Measurements from ENCODE around the gene COL27A1.

Gene COL27A1

DNA sequence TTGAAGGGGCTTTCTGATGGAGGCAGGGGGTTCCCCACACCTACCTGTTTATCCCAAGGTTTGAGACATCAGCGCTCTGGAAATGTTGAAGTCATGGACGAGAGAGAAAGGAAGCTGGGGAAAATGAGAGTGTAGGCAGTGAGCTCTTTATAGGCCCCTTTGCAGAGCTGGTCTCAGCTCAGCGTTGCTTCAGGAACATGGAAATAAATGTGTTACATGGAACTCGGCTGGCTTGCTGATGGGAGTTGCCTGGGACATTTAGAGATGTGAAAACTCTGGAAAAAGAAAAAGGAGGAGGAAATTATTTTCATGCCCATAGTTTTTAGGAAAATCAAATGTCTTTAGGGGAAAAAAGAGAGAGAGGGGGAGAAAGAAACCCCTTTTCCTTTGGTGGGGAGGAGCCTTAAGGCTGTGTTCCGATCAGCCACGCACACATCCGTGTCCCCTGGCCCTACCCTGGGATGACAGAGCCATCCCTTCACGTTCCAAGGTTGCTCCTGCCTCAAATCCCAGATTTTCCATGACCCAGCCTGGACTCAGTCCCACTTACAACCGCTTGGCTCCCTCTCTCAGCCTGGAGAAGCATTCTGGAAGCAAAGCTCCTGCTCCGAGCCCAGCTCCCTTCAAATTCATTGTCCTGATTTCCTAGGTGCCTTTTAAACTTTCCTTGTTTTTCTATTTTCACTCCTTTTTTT lies 78.3 kb downstream of the COL27A1 start:
- TF ChIP-seq, protein P1, sequence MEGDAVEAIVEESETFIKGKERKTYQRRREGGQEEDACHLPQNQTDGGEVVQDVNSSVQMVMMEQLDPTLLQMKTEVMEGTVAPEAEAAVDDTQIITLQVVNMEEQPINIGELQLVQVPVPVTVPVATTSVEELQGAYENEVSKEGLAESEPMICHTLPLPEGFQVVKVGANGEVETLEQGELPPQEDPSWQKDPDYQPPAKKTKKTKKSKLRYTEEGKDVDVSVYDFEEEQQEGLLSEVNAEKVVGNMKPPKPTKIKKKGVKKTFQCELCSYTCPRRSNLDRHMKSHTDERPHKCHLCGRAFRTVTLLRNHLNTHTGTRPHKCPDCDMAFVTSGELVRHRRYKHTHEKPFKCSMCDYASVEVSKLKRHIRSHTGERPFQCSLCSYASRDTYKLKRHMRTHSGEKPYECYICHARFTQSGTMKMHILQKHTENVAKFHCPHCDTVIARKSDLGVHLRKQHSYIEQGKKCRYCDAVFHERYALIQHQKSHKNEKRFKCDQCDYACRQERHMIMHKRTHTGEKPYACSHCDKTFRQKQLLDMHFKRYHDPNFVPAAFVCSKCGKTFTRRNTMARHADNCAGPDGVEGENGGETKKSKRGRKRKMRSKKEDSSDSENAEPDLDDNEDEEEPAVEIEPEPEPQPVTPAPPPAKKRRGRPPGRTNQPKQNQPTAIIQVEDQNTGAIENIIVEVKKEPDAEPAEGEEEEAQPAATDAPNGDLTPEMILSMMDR (IDR thresholded peaks at IDR 0.05; ENCODE audit: control insufficient read depth, insufficient read depth, low read depth, low read length, missing control alignments): no peak
- no peak overlapping the region for H3K4me3 ChIP-seq (ENCODE audit: control insufficient read depth, low read depth, low read length)
- DNase-seq (ENCODE audit: low read depth): no peak

DNA sequence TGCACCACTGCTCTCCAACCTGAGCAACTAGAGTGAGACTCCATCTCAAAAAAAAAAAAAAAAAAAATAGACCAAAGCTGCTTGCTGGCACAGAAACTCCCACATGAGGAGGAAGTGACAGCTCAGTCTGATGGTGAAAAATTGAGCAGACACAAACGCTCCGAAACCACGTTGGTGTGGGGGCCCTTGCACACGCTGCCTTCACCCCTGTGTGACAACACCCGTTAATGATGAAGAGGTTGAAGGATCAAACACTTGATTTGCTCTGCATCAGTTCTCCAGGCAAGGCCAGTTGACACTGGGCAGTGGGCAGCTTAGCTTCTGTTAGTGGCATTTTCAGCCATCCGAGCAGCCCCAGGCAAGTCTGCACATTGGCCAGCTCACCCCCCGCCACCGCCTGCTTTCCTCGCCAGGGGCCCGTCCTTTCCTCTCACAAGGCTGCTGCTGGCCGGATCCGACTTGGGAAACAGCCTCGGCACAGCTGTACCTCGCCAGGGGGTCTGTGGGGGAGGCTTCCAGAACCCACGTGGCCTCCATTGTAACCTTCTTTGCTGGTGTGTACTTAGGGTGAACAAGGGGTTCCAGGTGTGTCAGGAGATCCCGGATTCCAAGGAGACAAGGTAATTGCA lies 79.8 kb downstream of the COL27A1 start:
- no peak for DNase-seq (ENCODE audit: low read depth)
- TF ChIP-seq, protein P1 (IDR thresholded peaks at IDR 0.05; ENCODE audit: control insufficient read depth, insufficient read depth, low read depth, low read length, missing control alignments): no peak
- no peak overlapping the region for H3K4me3 ChIP-seq (ENCODE audit: control insufficient read depth, low read depth, low read length)

- DNase-seq (ENCODE audit: low read depth): no peak
- no peak overlapping the region for H3K4me3 ChIP-seq (ENCODE audit: control insufficient read depth, low read depth, low read length)
- TF ChIP-seq, protein P1 (IDR thresholded peaks at IDR 0.05; ENCODE audit: control insufficient read depth, insufficient read depth, low read depth, low read length, missing control alignments): no peak
Measured at GRCh38 chr9:114236391-114237138, 81.2 kb downstream of the COL27A1 start.

- TF ChIP-seq, protein P1 (IDR thresholded peaks at IDR 0.05; ENCODE audit: control insufficient read depth, insufficient read depth, low read depth, low read length, missing control alignments): no peak
- no peak overlapping the region for H3K4me3 ChIP-seq (ENCODE audit: control insufficient read depth, low read depth, low read length)
- no peak for DNase-seq (ENCODE audit: low read depth)
Measured at GRCh38 chr9:114237247-114237646, 81.9 kb downstream of the COL27A1 start.

DNA sequence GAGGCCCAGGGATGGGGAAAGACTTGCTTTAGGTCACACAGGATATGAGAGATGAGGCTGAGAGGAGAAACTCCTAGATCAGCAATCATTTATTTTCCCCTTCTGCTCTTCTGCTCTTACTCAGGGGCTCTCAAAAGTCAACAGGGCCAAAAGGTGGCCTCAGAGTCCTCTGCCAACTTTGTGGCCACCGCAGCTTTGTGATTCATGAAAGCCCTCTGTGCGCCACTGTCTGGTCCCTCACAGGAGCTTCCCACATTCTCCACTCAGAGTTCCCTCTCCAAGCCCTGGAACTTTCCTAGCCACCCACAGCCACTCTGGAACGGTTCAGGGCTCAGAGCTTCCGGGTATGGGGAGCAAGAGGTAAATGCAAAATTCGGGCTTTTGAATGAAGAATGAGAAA lies 82.4 kb downstream of the COL27A1 start:
- TF ChIP-seq, protein P1 (IDR thresholded peaks at IDR 0.05; ENCODE audit: control insufficient read depth, insufficient read depth, low read depth, low read length, missing control alignments): no peak
- H3K4me3 ChIP-seq (ENCODE audit: control insufficient read depth, low read depth, low read length): no peak overlapping the region
- DNase-seq (ENCODE audit: low read depth): no peak

GRCh38 chr9:114238472-114238871 lies 83.1 kb downstream of the COL27A1 start:
- H3K4me3 ChIP-seq (ENCODE audit: control insufficient read depth, low read depth, low read length): no peak overlapping the region
- DNase-seq (ENCODE audit: low read depth): no peak
- TF ChIP-seq, protein P1 (IDR thresholded peaks at IDR 0.05; ENCODE audit: control insufficient read depth, insufficient read depth, low read depth, low read length, missing control alignments): no peak
